ENCODE data around the gene CSE1L.
A peak's percentile ranks its signal among the peaks of the same experiment; 100 is the strongest.
"Not testable (repeated sequence)": the region's sequence is repeated elsewhere in the genome, so short reads cannot be mapped to it uniquely, and the experiment has no call there.

Gene CSE1L

DNA sequence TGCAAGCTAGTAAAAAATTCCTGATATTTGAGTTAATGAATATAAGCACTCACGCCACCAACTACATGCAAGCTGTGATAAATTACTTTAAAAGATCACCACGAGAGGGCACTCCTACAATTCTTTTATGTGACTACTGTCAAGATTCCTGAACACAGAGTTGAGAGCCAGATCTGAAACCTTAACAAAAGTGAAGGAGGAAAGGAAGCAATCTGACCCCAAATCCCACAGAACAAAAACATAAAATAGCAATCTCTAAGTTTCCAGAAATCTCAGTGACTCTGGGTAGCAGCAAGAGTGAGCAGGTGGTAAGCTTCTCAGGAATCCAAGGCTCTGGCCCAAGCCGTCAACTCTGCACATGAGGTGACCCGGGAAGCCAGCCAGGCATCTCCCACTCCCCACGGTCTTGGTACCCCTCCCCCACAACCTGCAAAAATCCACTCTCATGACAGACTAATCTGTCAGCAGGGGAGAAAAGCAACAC lies 86.9 kb downstream of the CSE1L start:
- peak; percentile 53 for DNase-seq (ENCODE audit: low spot score)

GRCh38 chr20:49133571-49133970 lies 87.5 kb downstream of the CSE1L start:
- no peak for DNase-seq (ENCODE audit: low spot score)

DNA sequence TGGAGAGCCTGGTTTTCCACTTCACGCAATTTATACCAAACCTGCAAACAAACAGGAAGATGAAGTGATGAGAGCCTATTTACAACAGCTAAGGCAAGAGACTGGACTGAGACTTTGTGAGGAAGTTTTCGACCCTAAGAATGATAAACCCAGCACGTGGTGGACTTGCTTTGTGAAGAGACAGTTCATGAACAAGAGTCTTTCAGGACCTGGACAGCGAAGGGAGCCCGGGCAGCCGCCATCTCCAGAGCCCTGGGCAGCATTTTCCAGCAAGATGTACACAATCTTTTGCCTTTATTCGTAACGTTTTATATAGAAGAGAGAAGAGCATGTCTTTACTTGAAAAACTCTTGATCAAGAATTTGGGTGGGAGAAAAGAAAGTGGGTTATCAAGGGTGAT lies 88.7 kb downstream of the CSE1L start:
- not testable (repeated sequence) for DNase-seq (ENCODE audit: low spot score)

DNA sequence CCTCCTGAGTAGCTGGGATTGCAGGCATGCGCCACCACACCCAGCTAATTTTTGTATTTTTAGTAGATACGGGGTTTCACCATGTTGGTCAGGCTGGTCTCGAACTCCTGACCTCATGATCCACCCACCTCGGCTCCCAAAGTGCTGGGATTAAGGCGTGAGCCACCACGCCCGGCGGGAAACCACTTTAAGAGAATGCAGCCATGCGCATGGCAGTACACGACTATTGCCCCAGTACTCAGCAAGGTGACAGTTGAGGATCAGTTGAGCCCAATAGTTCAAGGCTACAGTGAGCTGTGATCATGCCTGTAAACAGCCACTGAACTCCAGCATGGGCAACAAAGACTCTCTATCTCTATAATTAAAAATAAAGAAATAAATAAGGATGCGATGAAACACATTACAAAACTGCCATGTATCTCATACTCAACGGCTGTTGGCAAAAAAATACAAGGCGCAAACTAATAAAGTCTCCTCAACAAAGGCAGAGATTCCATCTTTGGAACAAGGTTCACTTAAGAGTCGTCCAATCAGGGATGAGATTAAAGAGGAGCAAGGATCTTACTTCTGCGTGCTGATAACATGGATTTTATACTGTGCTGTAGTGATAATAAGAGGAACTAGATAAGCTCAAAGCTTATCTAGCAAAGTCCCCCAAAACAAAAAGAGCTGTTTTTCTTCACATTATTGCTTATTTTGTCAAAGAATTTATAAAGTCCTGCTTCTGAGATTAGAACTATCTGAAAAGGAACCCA lies 90.9 kb downstream of the CSE1L start:
- no peak for DNase-seq (ENCODE audit: low spot score)

DNA sequence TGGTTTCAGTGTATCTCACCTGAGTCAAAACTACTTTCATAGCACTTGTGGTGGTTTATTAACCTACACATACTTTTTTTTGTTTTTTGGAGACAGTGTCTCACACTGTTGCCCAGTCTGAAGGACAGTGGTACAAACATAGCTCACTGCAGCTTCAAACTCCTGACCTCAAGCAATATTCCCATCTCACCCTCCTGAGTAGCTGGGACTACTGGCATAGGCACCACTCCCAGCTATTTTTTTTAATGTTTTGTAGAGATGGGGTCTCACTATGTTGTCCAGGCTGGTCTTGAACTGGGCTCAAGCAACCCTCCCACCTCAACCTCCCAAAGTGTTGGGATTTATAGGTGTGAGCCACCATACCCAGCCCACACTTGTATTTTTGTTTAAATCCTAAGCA lies 92.3 kb downstream of the CSE1L start:
- no peak for DNase-seq (ENCODE audit: low spot score)

DNA sequence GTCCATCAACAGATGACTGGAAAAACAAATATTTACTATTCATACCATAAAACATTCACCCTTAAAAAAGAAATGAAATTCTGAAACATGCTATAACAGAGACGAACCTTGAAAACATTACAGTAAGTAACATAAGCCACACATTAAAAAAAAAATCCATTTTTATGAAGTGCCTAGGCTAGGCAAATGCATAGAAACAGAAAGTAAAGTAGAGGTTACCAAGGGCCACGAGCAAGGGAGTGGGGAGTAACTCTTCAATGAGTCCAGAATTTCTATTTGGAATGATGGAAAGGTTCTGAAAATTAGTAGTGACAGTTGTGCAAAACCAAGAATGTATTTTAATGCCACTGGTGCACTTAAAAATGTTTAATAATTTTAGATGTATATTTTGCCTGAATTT lies 94.3 kb downstream of the CSE1L start:
- DNase-seq (ENCODE audit: low spot score): no peak

DNA sequence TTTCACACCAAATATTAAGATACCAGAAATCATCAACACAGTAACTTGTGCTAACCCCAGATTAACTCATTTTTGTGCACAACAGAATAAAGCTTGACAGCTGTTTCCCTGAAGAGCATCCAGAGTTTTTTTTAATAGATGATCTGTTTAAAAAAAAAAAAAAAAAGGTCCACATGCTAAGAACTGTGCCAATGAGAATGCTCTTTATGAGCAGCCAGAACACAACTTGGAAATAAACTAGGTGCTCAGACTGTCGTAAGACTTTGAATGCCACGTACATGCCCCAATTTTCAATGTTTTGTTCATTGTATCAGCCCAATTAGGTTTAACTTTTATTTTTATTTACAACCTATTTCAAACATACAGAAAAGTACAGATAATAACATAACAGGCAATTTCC lies 94.7 kb downstream of the CSE1L start:
- DNase-seq (ENCODE audit: low spot score): no peak

Data from kidney capillary endothelial cell (primary cell).